ENCODE data around the gene PLA2G2F. TPM values are rescaled to one million over a fixed set of nuclear protein-coding genes. Genes with fewer than 3 reads are reported as not detected.

PLA2G2F gene
- total and polyA plus RNA-seq, 3 donors from 2014 or later = not detected

GRCh38 chr1:20150969-20151368 lies 11.8 kb downstream of the PLA2G2F start:
- WGBS, 2 donors = 74 to 76% methylated on average over 6 of the region's 6 CpGs
- TF ChIP-seq CTCF (IDR thresholded peaks at IDR 0.05) (no peak), POLR2A (IDR thresholded peaks at IDR 0.05) (no peak)
- no peak for DNase-seq
- H3K27me3 ChIP-seq = no peaks in the 10 kb centered on the region
- intact Hi-C loops (cut with DNase I; ENCODE audit: low total_unique reads) = no loop called here
- H3K9me3 ChIP-seq = no peaks in the 10 kb centered on the region
- no peak overlapping the region for H3K27ac ChIP-seq
- H3K36me3 ChIP-seq (ENCODE audit: low read depth, missing control alignments) = no peaks in the 10 kb centered on the region
- H3K4me1 ChIP-seq = peaks cover 18% of the 10 kb centered on the region
- H3K4me3 ChIP-seq = no peak overlapping the region

GRCh38 chr1:20151906-20152598 lies 12.9 kb downstream of the PLA2G2F start:
- TF ChIP-seq CTCF (IDR thresholded peaks at IDR 0.05) (peak; percentile 88 to 94 (median 93)), POLR2A (IDR thresholded peaks at IDR 0.05) (no peak)
- H3K27ac ChIP-seq = no peak overlapping the region
- DNase-seq = peak; percentile 90
- H3K4me1 ChIP-seq = peaks cover 18% of the 10 kb centered on the region
- peak overlapping the region; percentile 10 to 53 for H3K4me3 ChIP-seq
- intact Hi-C loops (cut with DNase I; ENCODE audit: low total_unique reads) = no loop called here
- no peaks in the 10 kb centered on the region for H3K36me3 ChIP-seq (ENCODE audit: low read depth, missing control alignments)
- 2% methylated on average over 6 to 26 of the region's 29 CpGs for WGBS, 2 donors
- no peaks in the 10 kb centered on the region for H3K9me3 ChIP-seq
- H3K27me3 ChIP-seq = no peaks in the 10 kb centered on the region

- H3K27me3 ChIP-seq = no peaks in the 10 kb centered on the region
- no peaks in the 10 kb centered on the region for H3K36me3 ChIP-seq (ENCODE audit: low read depth, missing control alignments)
- H3K4me1 ChIP-seq = peaks cover 18% of the 10 kb centered on the region
- TF ChIP-seq CTCF (IDR thresholded peaks at IDR 0.05) (no peak), POLR2A (IDR thresholded peaks at IDR 0.05) (no peak)
- H3K27ac ChIP-seq = no peak overlapping the region
- H3K9me3 ChIP-seq = no peaks in the 10 kb centered on the region
- intact Hi-C loops (cut with DNase I; ENCODE audit: low total_unique reads) = no loop called here
- H3K4me3 ChIP-seq = no peak overlapping the region
- WGBS, 2 donors = 61 to 84% methylated on average over 3 to 7 of the region's 7 CpGs
- DNase-seq = no peak
These were observed 13.4 kb downstream of the PLA2G2F start for GRCh38 chr1:20152599-20152930.

- 52 to 80% methylated on average over 6 of the region's 6 CpGs for WGBS, 2 donors
- peak; percentile 41 for DNase-seq
- no peaks in the 10 kb centered on the region for H3K36me3 ChIP-seq (ENCODE audit: low read depth, missing control alignments)
- H3K9me3 ChIP-seq = no peaks in the 10 kb centered on the region
- H3K27ac ChIP-seq = no peak overlapping the region
- H3K27me3 ChIP-seq = no peaks in the 10 kb centered on the region
- no peak for TF ChIP-seq POLR2A (IDR thresholded peaks at IDR 0.05)
- TF ChIP-seq CTCF (IDR thresholded peaks at IDR 0.05) = no peak
- peaks cover 18% of the 10 kb centered on the region for H3K4me1 ChIP-seq
- intact Hi-C loops (cut with DNase I; ENCODE audit: low total_unique reads) = no loop called here
- no peak overlapping the region for H3K4me3 ChIP-seq
These were observed 13.9 kb downstream of the PLA2G2F start for GRCh38 chr1:20153000-20153418.

- Histone ChIP-seq H3K4me3 (no peak overlapping the region), H3K9me3 (no peaks in the 10 kb centered on the region), H3K36me3 (ENCODE audit: low read depth, missing control alignments) (no peaks in the 10 kb centered on the region), H3K27me3 (no peaks in the 10 kb centered on the region), H3K27ac (no peak overlapping the region), H3K4me1 (peaks cover 18% of the 10 kb centered on the region)
- intact Hi-C loops (cut with DNase I; ENCODE audit: low total_unique reads) = no loop called here
- WGBS, 2 donors = 77 to 79% methylated on average over 18 of the region's 18 CpGs
- TF ChIP-seq POLR2A (IDR thresholded peaks at IDR 0.05) (no peak), CTCF (IDR thresholded peaks at IDR 0.05) (no peak)
- no peak for DNase-seq
These were observed 15.2 kb downstream of the PLA2G2F start for GRCh38 chr1:20154301-20154831.

Data from testis (tissue), 3 donors.